ENCODE data around the gene ATP10B.

DNA sequence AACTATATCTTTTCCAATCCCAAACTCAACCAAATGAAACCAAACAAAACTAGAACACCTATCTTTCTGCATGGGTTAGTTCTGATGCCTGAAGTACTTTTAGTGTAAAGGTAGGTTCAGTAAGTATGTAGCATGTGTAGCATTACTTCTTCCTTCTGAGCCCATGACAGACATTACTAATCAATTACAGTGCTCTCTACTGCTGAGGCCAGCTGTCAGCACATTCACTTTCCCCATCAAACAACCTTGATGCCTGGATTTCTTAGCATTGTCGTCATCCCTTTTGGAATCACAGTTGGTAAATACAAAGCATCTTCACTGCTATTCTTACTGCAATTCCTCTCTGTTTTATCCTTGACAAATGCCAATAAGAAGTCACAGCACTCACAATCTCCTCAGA lies 327.2 kb downstream of the ATP10B start:
- no peak for TF ChIP-seq EZH2phosphoT487 (IDR thresholded peaks at IDR 0.05; ENCODE audit: insufficient read depth, low read depth)
- no peak for TF ChIP-seq EZH2 (IDR thresholded peaks at IDR 0.05; ENCODE audit: insufficient read depth, poor library complexity, severe bottlenecking)

Data from GM23248 (cell line).